HFFc6 (cell line): ENCODE results near the gene ACTR2. TPM values are rescaled to one million over a fixed set of nuclear protein-coding genes. Genes with fewer than 3 reads are reported as not detected.

Experiments used
- DNase-seq: peaks from one replicate; pipeline ENCODE4 v3.0.0-alpha.2; 2018
- H3K27ac Mint-ChIP-seq: 2 replicates; pipeline ENCODE4 v1.8.0; 2020; ENCODE audit warnings: mild to moderate bottlenecking, mixed read lengths
- H3K27me3 Mint-ChIP-seq: 2 replicates; pipeline ENCODE4 v1.8.0; 2021; ENCODE audit warnings: mild to moderate bottlenecking, moderate library complexity, mixed read lengths; ENCODE audit not compliant: insufficient read depth
- H3K36me3 Mint-ChIP-seq: 2 replicates; pipeline ENCODE4 v1.8.0; 2021; ENCODE audit warnings: low read depth, mixed read lengths
- H3K4me1 Mint-ChIP-seq: 2 replicates; pipeline ENCODE4 v1.8.0; 2020; ENCODE audit warnings: low read depth, mixed read lengths
- H3K4me3 Mint-ChIP-seq: 2 replicates; pipeline ENCODE4 v1.8.0; 2020; ENCODE audit warnings: mild to moderate bottlenecking, moderate library complexity, mixed read lengths
- H3K9me3 Mint-ChIP-seq: 2 replicates; pipeline ENCODE4 v1.8.0; 2020; ENCODE audit warnings: mild to moderate bottlenecking, mixed read lengths
- CTCF ChIP-seq: fragments of 200-600 bp; sonication (generic); IDR thresholded peaks from 2 replicates; pipeline ENCODE4 v1.5.0; 2021; ENCODE audit warnings: antibody characterized with exemption, mild to moderate bottlenecking
- total RNA-seq, 6 experiments: library from RNA; stranded (reverse); fragmentation: NEBNext Ultra II Directional; extraction: Animal tissue kit (Norgen Biotek cat#: 25700); gene quantifications; 2 replicates in 1 of 6; 3 replicates in 5 of 6; pipeline ENCODE4 v1.2.3, GENCODE V29; 2021

ACTR2 gene
- total RNA-seq, 6 experiments from 2014 or later: 412 to 450 (median 427) TPM

GRCh38 chr2:65297544-65297943 lies 69.9 kb downstream of the ACTR2 start:
- TF ChIP-seq CTCF: no peak
- Mint-ChIP-seq H3K4me1 (peaks cover 36% of the 10 kb centered on the region), H3K27me3 (peaks cover 1% of the 10 kb centered on the region), H3K9me3 (no peaks in the 10 kb centered on the region), H3K27ac (no peak overlapping the region), H3K4me3 (no peak overlapping the region), H3K36me3 (peaks cover 3% of the 10 kb centered on the region; the same call in 1 of the 2 replicates)
- no peak for DNase-seq

DNA sequence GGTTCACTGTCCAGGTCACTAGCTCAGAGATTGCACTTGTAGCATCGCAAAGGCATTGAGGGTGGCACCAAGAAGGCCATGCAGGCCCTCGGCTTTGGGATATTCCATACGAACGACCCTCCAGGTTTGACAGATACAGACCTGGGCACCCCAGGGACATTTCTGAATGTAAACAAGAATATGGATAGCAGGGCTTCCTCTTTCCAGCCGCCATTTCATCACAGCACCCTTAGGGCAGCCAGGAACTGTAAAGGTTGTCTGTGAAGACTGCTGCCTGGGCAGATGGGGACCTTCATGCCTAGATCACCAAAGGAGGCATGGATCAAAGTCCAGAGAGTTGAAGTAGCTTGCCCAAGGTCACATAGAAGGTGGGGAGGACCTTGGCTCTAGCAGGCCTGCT lies 70.5 kb downstream of the ACTR2 start:
- Mint-ChIP-seq H3K4me3 (no peak overlapping the region), H3K36me3 (peaks cover 9% of the 10 kb centered on the region; the same call in 1 of the 2 replicates), H3K9me3 (no peaks in the 10 kb centered on the region), H3K27ac (no peak overlapping the region), H3K27me3 (no peaks in the 10 kb centered on the region; the same call in none of the 2 replicates), H3K4me1 (peaks cover 42% of the 10 kb centered on the region)
- no peak for DNase-seq
- no peak for TF ChIP-seq CTCF

GRCh38 chr2:65299246-65299645 lies 71.6 kb downstream of the ACTR2 start:
- H3K36me3 Mint-ChIP-seq: peaks cover 11% of the 10 kb centered on the region; the same call in 1 of the 2 replicates
- H3K4me3 Mint-ChIP-seq: peak overlapping the region; percentile 20; the same call in 1 of the 2 replicates
- H3K27ac Mint-ChIP-seq: peak overlapping the region; percentile 95
- no peaks in the 10 kb centered on the region for H3K9me3 Mint-ChIP-seq
- H3K4me1 Mint-ChIP-seq: peaks cover 44% of the 10 kb centered on the region
- peak; percentile 33 for DNase-seq
- no peaks in the 10 kb centered on the region; the same call in none of the 2 replicates for H3K27me3 Mint-ChIP-seq
- TF ChIP-seq CTCF: no peak

GRCh38 chr2:65300134-65300760 lies 72.6 kb downstream of the ACTR2 start:
- no peak for TF ChIP-seq CTCF
- Mint-ChIP-seq H3K27ac (peak overlapping the region; percentile 95), H3K4me1 (peaks cover 44% of the 10 kb centered on the region), H3K27me3 (no peaks in the 10 kb centered on the region; the same call in none of the 2 replicates), H3K4me3 (peak overlapping the region; percentile 85), H3K36me3 (peaks cover 11% of the 10 kb centered on the region; the same call in 1 of the 2 replicates), H3K9me3 (no peaks in the 10 kb centered on the region)
- DNase-seq: peak; percentile 50

GRCh38 chr2:65300761-65301711 lies 73.4 kb downstream of the ACTR2 start:
- Mint-ChIP-seq H3K9me3 (no peaks in the 10 kb centered on the region), H3K27me3 (no peaks in the 10 kb centered on the region; the same call in none of the 2 replicates), H3K4me3 (peak overlapping the region; percentile 85), H3K27ac (peak overlapping the region; percentile 95), H3K4me1 (peaks cover 44% of the 10 kb centered on the region), H3K36me3 (peaks cover 11% of the 10 kb centered on the region; the same call in 1 of the 2 replicates)
- TF ChIP-seq CTCF: no peak
- peak; percentile 76 for DNase-seq
